CD14-positive monocyte (primary cell): ENCODE results near the gene CCDC40. TPM values are rescaled to one million over a fixed set of nuclear protein-coding genes. Genes with fewer than 3 reads are reported as not detected.
A peak's percentile ranks its signal among the peaks of the same experiment; 100 is the strongest.

Source experiments
- DNase-seq, 3 donors: peaks; one replicate each; pipeline ENCODE4 v3.0.0-alpha.2; 2011 to 2022
- H2AFZ ChIP-seq: 2 replicates; pipeline ENCODE4 v1.6.0; 2012; ENCODE audit warnings: mild to moderate bottlenecking, low read depth, low read length, inconsistent platforms; ENCODE audit not compliant: insufficient read depth, poor library complexity, severe bottlenecking
- H3K27ac ChIP-seq, 2 donors: 1 replicate in 1 of 2; 2 replicates in 1 of 2; pipeline ENCODE4 v1.5.1; 2012 to 2013; ENCODE audit warnings: low read length in 2 of 2, control low read depth in 1 of 2, inconsistent platforms in 1 of 2, low read depth in 1 of 2, mild to moderate bottlenecking in 1 of 2
- H3K27me3 ChIP-seq, 2 donors: one replicate each; pipeline versions ENCODE4 v1.6.0 to v1.6.1; 2011 to 2013; ENCODE audit warnings: low read length in 2 of 2; ENCODE audit not compliant: control insufficient read depth in 2 of 2, insufficient read depth in 2 of 2
- H3K36me3 ChIP-seq, 2 donors: replicated peaks in 1 of 2; 1 replicate in 1 of 2; 2 replicates in 1 of 2; pipeline versions ENCODE4 v1.5.1 to v1.6.1; 2012 to 2013; ENCODE audit warnings: low read length in 2 of 2, control low read depth in 1 of 2, inconsistent platforms in 1 of 2, mild to moderate bottlenecking in 1 of 2; ENCODE audit not compliant: insufficient read depth in 2 of 2, control insufficient read depth in 1 of 2
- H3K4me1 ChIP-seq, 2 donors: 1 replicate in 1 of 2; 2 replicates in 1 of 2; pipeline versions ENCODE4 v1.5.1 to v1.6.1; 2012 to 2013; ENCODE audit warnings: low read length in 2 of 2, control low read depth in 1 of 2, inconsistent platforms in 1 of 2, mild to moderate bottlenecking in 1 of 2, moderate library complexity in 1 of 2; ENCODE audit not compliant: insufficient read depth in 2 of 2, control insufficient read depth in 1 of 2
- H3K4me2 ChIP-seq: replicated peaks from 2 replicates; pipeline ENCODE3; 2012; ENCODE audit warnings: low read length, moderate library complexity, mild to moderate bottlenecking; ENCODE audit not compliant: poor library complexity, severe bottlenecking; ENCODE audit errors: extremely low read depth
- H3K4me3 ChIP-seq, 3 experiments: fragments of 200-600 bp in 1 of 3; sonication (generic) in 1 of 3; replicated peaks in 1 of 3; 1 replicate in 2 of 3; 2 replicates in 1 of 3; pipeline ENCODE4 v1.5.1; 2011 to 2013; ENCODE audit warnings: low read length in 3 of 3, mild to moderate bottlenecking in 3 of 3, control low read depth in 2 of 3, low read depth in 2 of 3, inconsistent platforms in 1 of 3, moderate library complexity in 1 of 3
- H3K79me2 ChIP-seq: 2 replicates; pipeline ENCODE4 v1.6.0; 2012; ENCODE audit warnings: mild to moderate bottlenecking, control low read depth, inconsistent platforms, low read length, moderate library complexity; ENCODE audit not compliant: insufficient read depth
- H3K9ac ChIP-seq: 2 replicates; pipeline ENCODE4 v1.6.0; 2017; ENCODE audit warnings: low read length, mild to moderate bottlenecking; ENCODE audit not compliant: insufficient read depth, poor library complexity, severe bottlenecking
- H3K9me3 ChIP-seq, 2 donors: replicated peaks in 1 of 2; 1 replicate in 1 of 2; 2 replicates in 1 of 2; pipeline versions ENCODE4 v1.5.1 to v1.6.1; 2012 to 2013; ENCODE audit warnings: low read length in 2 of 2, control low read depth in 1 of 2; ENCODE audit not compliant: control insufficient read depth in 1 of 2, insufficient read depth in 1 of 2
- H4K20me1 ChIP-seq: 2 replicates; pipeline ENCODE4 v1.6.0; 2012; ENCODE audit warnings: mild to moderate bottlenecking, low read length, control low read depth, moderate library complexity; ENCODE audit not compliant: insufficient read depth
- H3K27ac Mint-ChIP-seq, 7 donors: one replicate each; pipeline ENCODE4 v1.8.0; 2020; ENCODE audit warnings: mild to moderate bottlenecking in 7 of 7, mixed read lengths in 7 of 7, moderate library complexity in 6 of 7, inconsistent platforms in 2 of 7
- H3K27me3 Mint-ChIP-seq, 3 donors: one replicate each; pipeline ENCODE4 v1.8.0; 2021 to 2022; ENCODE audit warnings: low read depth in 3 of 3, mild to moderate bottlenecking in 3 of 3, mixed read lengths in 3 of 3, moderate library complexity in 3 of 3, inconsistent platforms in 1 of 3
- H3K36me3 Mint-ChIP-seq, 2 donors: one replicate each; pipeline ENCODE4 v1.8.0; 2020; ENCODE audit warnings: mixed read lengths in 2 of 2, inconsistent platforms in 1 of 2, mild to moderate bottlenecking in 1 of 2
- H3K4me1 Mint-ChIP-seq: one replicate; pipeline ENCODE4 v1.8.0; 2020; ENCODE audit warnings: mild to moderate bottlenecking, mixed read lengths
- H3K4me3 Mint-ChIP-seq, 2 donors: one replicate each; pipeline ENCODE4 v1.8.0; 2020; ENCODE audit warnings: mild to moderate bottlenecking in 2 of 2, mixed read lengths in 2 of 2, moderate library complexity in 1 of 2
- H3K9me3 Mint-ChIP-seq, 7 donors: one replicate each; pipeline ENCODE4 v1.8.0; 2020 to 2022; ENCODE audit warnings: mixed read lengths in 7 of 7, mild to moderate bottlenecking in 6 of 7, moderate library complexity in 6 of 7, inconsistent platforms in 2 of 7
- CTCF ChIP-seq: fragments of 200-600 bp; IDR thresholded peaks from one replicate; pipeline ENCODE4 v1.8.0; 2022; ENCODE audit warnings: antibody characterized with exemption, mild to moderate bottlenecking
- WGBS: methylation state at CpG from one replicate; pipeline ENCODE4 v1.1.5; 2013; ENCODE audit warnings: missing lambda C conversion rate; ENCODE audit not compliant: insufficient coverage; 5-methylcytosine and 5-hydroxymethylcytosine counted together
- intact Hi-C, 2 donors: fragments of 100-400 bp; cut with micrococcal nuclease; formaldehyde crosslinking; loops; one replicate each; pipeline versions ENCODE4 v1.15.0 to v1.15.1; 2023
- polyA plus RNA-seq, 3 donors: library from polyadenylated mRNA; depleted of rRNA in 1 of 3; unstranded in 2 of 3; stranded (reverse) in 1 of 3; fragments of 300-500 nt in 2 of 3; fragments of >200 nt in 1 of 3; fragmentation: Illumina TruSeq in 2 of 3; gene quantifications; 1 replicate in 2 of 3; 2 replicates in 1 of 3; pipeline ENCODE4 v1.2.3, GENCODE V29; 2012 to 2021

The CCDC40 gene
- polyA plus RNA-seq, 3 donors, result 0.21 to 0.27 TPM; not detected in 1

- Histone ChIP-seq H3K4me1 (no peaks in the 10 kb centered on the region), H3K9ac (no peak overlapping the region), H3K4me2 (no peak overlapping the region), H3K79me2 (no peaks in the 10 kb centered on the region), H3K4me3 (no peak overlapping the region), H4K20me1 (no peaks in the 10 kb centered on the region), H2AFZ (no peak overlapping the region), H3K27ac (no peak overlapping the region), H3K27me3 (peaks cover 0 to 5% of the 10 kb centered on the region in 2 donors), H3K9me3 (no peaks in the 10 kb centered on the region), H3K36me3 (peaks cover 7 to 9% of the 10 kb centered on the region in 2 donors)
- Mint-ChIP-seq H3K4me1 (no peaks in the 10 kb centered on the region), H3K27ac (no peak overlapping the region), H3K36me3 (peaks cover 5 to 12% of the 10 kb centered on the region in 2 donors), H3K4me3 (no peak overlapping the region), H3K9me3 (no peaks in the 10 kb centered on the region), H3K27me3 (peaks cover 5 to 9% (median 8%) of the 10 kb centered on the region in 3 donors)
- intact Hi-C loops, result no loop called here
- DNase-seq, result no peak
- 95% methylated on average over 15 of the region's 15 CpGs for WGBS
- TF ChIP-seq CTCF, result no peak
Measured at GRCh38 chr17:80123791-80124190, 87.3 kb downstream of the CCDC40 start.

GRCh38 chr17:80124351-80124981, 88.0 kb downstream of the CCDC40 start:
- DNase-seq, result no peak
- Histone ChIP-seq H3K79me2 (no peaks in the 10 kb centered on the region), H3K4me2 (no peak overlapping the region), H2AFZ (no peak overlapping the region), H3K36me3 (peaks cover under 1 to 2% of the 10 kb centered on the region in 2 donors), H3K27ac (no peak overlapping the region), H3K27me3 (peaks cover 0 to 5% of the 10 kb centered on the region in 2 donors), H4K20me1 (no peaks in the 10 kb centered on the region), H3K9me3 (no peaks in the 10 kb centered on the region), H3K9ac (no peak overlapping the region), H3K4me3 (no peak overlapping the region), H3K4me1 (no peaks in the 10 kb centered on the region)
- 96% methylated on average over 9 of the region's 15 CpGs for WGBS
- intact Hi-C loops, result no loop called here
- Mint-ChIP-seq H3K9me3 (no peaks in the 10 kb centered on the region), H3K27me3 (peaks cover 7 to 15% (median 8%) of the 10 kb centered on the region in 3 donors), H3K4me3 (no peak overlapping the region), H3K4me1 (no peaks in the 10 kb centered on the region), H3K27ac (no peak overlapping the region), H3K36me3 (peaks cover 3 to 5% of the 10 kb centered on the region in 2 donors)
- peak; percentile 29 for TF ChIP-seq CTCF
